HFF-Myc (cell line): Measurements from ENCODE around the gene SLC38A1.
A peak's percentile ranks its signal among the peaks of the same experiment; 100 is the strongest.

Source experiments
- DNase-seq: peaks from one replicate; pipeline ENCODE4 v3.0.0-alpha.2; 2011; ENCODE audit warnings: low read depth; ENCODE audit errors: extremely low read depth
- H3K4me3 ChIP-seq: replicated peaks from 2 replicates; pipeline ENCODE4 v1.5.1; 2011; ENCODE audit warnings: low read depth, mild to moderate bottlenecking, control low read depth, low read length
- TF ChIP-seq, protein P1 (sequence below): IDR thresholded peaks from 2 replicates; pipeline ENCODE4 v1.5.1; 2012; ENCODE audit warnings: mild to moderate bottlenecking, low read depth, low read length, control low read depth; ENCODE audit errors: missing control alignments

The SLC38A1 gene

DNA sequence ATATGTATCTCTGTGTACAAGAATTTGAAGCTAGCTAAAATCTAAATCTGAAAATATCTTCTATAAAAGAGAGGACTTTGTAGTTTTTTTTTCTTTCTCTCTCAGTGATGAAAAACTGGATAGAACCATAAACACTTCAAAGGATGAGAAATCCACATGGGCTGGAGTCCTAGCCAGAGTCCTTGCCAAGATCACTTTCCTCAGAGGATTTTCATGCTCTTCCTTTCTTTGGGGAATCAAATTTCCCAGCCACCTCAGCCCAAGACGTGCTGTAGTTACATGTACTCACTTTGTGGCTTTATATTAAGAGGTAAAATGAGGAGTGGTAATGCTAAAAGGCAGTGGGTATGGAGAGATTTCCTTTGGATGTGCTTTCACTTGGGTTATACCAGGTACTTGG is 110.3 kb downstream of the SLC38A1 start:
- DNase-seq: no peak
- no peak overlapping the region for H3K4me3 ChIP-seq
- TF ChIP-seq, protein P1, sequence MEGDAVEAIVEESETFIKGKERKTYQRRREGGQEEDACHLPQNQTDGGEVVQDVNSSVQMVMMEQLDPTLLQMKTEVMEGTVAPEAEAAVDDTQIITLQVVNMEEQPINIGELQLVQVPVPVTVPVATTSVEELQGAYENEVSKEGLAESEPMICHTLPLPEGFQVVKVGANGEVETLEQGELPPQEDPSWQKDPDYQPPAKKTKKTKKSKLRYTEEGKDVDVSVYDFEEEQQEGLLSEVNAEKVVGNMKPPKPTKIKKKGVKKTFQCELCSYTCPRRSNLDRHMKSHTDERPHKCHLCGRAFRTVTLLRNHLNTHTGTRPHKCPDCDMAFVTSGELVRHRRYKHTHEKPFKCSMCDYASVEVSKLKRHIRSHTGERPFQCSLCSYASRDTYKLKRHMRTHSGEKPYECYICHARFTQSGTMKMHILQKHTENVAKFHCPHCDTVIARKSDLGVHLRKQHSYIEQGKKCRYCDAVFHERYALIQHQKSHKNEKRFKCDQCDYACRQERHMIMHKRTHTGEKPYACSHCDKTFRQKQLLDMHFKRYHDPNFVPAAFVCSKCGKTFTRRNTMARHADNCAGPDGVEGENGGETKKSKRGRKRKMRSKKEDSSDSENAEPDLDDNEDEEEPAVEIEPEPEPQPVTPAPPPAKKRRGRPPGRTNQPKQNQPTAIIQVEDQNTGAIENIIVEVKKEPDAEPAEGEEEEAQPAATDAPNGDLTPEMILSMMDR: no peak

DNA sequence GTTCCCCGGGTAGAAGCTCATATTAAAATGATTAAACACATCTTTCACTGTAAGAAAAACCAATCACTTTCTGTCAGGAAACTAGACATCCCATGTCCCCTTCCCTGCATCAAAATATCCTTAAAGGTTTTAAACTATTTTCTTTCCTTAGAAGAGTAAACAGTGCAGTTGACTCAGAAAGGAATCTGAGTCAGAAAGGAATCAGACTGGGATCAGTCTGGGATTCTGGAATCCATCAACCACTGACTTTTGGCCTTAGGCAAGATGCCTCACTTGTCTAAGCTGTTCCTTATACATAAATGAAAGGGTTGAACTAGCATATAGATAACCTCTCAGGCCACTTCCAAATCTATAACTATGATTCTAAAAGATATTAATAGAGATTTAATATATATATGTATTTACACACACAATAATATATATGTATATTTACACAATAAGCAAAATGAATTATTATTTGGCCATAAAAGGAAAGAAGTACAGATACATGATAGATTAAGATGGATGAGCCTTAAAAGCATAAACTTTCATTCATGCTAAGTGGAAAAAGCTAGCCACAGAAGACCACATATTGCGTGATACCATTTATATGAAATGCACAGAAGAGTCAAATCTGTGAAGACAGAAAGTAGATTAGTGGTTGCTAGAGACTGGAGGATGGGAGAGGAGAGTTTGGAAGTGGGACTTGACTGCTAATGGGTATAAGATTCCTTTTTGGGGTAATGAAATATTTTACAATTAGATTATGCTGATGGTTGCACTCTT is 114.4 kb downstream of the SLC38A1 start:
- TF ChIP-seq, protein P1: no peak
- peak; percentile 27 for DNase-seq
- H3K4me3 ChIP-seq: no peak overlapping the region

DNA sequence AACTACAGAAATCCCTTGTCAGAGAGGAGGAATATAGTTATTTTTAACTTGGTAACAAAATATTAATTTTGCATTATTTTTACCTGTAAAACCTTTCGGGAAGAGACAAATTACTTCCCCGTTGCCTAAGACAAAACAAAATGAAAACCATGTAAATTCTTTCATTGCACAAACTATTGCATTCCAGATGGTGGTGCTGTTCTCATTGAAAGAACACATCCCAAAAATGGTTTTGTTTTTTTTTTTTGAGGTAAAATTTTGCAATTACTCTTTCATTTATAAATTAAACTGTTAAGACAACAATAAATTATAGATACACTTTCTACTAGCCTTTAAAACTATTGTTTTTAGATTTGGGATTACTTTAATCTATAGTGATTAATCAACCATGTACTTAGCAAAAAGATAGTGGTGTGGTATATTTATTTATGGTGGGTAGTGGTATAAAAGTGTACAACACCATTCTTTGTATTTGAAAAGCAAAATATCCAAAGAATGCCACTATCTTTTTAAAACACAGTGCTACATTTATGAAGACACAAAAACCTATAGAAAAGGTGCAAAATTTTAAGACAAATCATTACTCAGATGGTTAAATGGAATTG is 115.5 kb downstream of the SLC38A1 start:
- TF ChIP-seq, protein P1: peak; percentile 43
- DNase-seq: no peak
- H3K4me3 ChIP-seq: no peak overlapping the region

DNA sequence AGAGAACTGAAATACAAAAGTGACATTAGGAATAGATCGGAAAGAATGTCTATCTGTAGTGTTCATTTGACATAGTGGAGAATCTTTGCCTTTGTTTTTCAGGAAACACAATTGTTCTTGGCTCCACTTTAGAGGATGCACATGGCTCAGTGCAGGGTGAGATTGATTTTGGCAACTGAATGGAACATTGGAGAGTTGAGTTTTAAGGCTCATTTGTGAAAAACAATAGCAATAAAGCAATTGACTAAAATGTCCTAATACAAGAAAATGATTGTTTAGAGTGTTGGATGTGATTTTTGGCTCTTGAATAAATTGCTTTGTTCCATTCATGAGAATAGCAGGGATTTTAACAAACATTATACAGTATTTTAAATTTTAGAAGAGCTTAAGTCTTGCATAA is 116.4 kb downstream of the SLC38A1 start:
- DNase-seq: no peak
- no peak overlapping the region for H3K4me3 ChIP-seq
- TF ChIP-seq, protein P1: no peak

DNA sequence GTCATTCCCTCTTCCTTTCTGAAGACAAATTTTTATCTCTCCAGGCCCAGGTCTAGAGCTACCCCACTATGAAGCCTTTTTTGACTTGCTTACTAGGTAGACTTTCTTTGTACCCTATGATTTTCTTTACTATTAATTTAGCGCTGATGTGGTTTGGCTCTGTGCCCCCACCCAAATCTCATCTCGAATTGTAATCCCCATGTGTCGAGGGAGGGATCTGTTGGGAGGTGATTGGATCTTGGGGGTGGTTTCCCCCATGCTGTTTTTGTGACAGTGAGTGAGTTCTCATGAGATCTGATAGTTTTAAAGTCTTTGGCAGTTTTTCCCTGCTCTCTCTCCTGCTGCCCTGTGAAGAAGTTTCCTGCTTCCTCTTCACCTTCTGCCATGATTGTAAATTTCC is 118.1 kb downstream of the SLC38A1 start:
- no peak overlapping the region for H3K4me3 ChIP-seq
- TF ChIP-seq, protein P1: no peak
- DNase-seq: no peak

DNA sequence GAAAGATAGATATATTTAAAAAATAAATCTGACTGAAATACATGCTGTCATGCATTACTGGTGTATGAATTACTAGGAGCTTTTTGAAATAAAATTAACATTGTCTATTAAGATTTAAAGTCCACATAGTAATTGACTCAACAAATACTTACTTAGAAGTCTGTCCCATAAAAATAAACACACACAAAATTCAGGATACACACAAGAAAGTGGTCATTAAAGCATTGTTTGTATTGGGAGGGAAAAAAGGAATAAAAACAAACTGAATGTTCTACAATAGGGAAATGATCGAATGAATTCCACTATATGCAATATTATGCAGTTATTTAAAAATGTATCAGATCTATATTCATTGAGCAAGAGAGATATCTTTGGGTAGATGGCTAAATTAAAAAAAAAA is 118.9 kb downstream of the SLC38A1 start:
- H3K4me3 ChIP-seq: no peak overlapping the region
- no peak for DNase-seq
- TF ChIP-seq, protein P1: no peak
